ENCODE data around the gene RALGAPA1. TPM values are rescaled to one million over a fixed set of nuclear protein-coding genes. Genes with fewer than 3 reads are reported as not detected.
A peak's percentile ranks its signal among the peaks of the same experiment; 100 is the strongest.

Gene RALGAPA1
- total and polyA plus RNA-seq, 7 donors, result 10.2 to 89.9 (median 58.6) TPM

- H3K27me3 ChIP-seq, result no peaks in the 10 kb centered on the region
- intact Hi-C loops (cut with DNase I), result no loop called here
- peaks cover 0 to 3% (median 0%) of the 10 kb centered on the region in 4 donors for H3K9me3 ChIP-seq
- no peak overlapping the region for H3K27ac ChIP-seq
- no peak overlapping the region for H3K4me3 ChIP-seq
- TF ChIP-seq POLR2A (IDR thresholded peaks at IDR 0.05) (no peak), CTCF (IDR thresholded peaks at IDR 0.05) (no peak), POLR2AphosphoS5 (IDR thresholded peaks at IDR 0.05) (no peak), EP300 (IDR thresholded peaks at IDR 0.05) (no peak)
- peaks cover 6 to 79% (median 15%) of the 10 kb centered on the region in 4 donors for H3K36me3 ChIP-seq
- no peak for DNase-seq
- H3K4me1 ChIP-seq, result no peaks in the 10 kb centered on the region
- WGBS, 2 donors, result 74 to 85% methylated on average over 5 of the region's 5 CpGs
These were observed 26.3 kb upstream of the RALGAPA1 start for GRCh38 chr14:35835208-35835982.

GRCh38 chr14:35829449-35829848 lies 20.4 kb upstream of the RALGAPA1 start:
- TF ChIP-seq POLR2AphosphoS5 (IDR thresholded peaks at IDR 0.05), result no peak
- no peak for TF ChIP-seq EP300 (IDR thresholded peaks at IDR 0.05)
- TF ChIP-seq CTCF (IDR thresholded peaks at IDR 0.05), result no peak
- no peak for TF ChIP-seq POLR2A (IDR thresholded peaks at IDR 0.05)
- Histone ChIP-seq H3K4me1 (peaks cover 0 to 13% (median 8%) of the 10 kb centered on the region in 4 donors), H3K9me3 (no peaks in the 10 kb centered on the region), H3K27ac (no peak overlapping the region), H3K4me3 (no peak overlapping the region), H3K36me3 (peaks cover 0 to 27% (median 4%) of the 10 kb centered on the region in 4 donors), H3K27me3 (no peaks in the 10 kb centered on the region)
- intact Hi-C loops (cut with DNase I), result loop anchor here (10.0 kb wide), 2 partner anchors 425 to 785 kb away; partner anchors contain the start of genes FAM177A1 and NFKBIA
- WGBS, 2 donors, result 76 to 89% methylated on average over 1 of the region's 1 CpG
- no peak for DNase-seq

- Histone ChIP-seq H3K27ac (no peak overlapping the region), H3K4me1 (peaks cover 0 to 13% (median 8%) of the 10 kb centered on the region in 4 donors), H3K4me3 (no peak overlapping the region), H3K27me3 (no peaks in the 10 kb centered on the region), H3K9me3 (no peaks in the 10 kb centered on the region), H3K36me3 (peaks cover 0 to 12% (median 4%) of the 10 kb centered on the region in 4 donors)
- 91 to 94% methylated on average over 11 of the region's 11 CpGs for WGBS, 2 donors
- no peak for DNase-seq
- TF ChIP-seq CTCF (IDR thresholded peaks at IDR 0.05), result no peak
- no peak for TF ChIP-seq POLR2AphosphoS5 (IDR thresholded peaks at IDR 0.05)
- TF ChIP-seq EP300 (IDR thresholded peaks at IDR 0.05), result no peak
- no peak for TF ChIP-seq POLR2A (IDR thresholded peaks at IDR 0.05)
- intact Hi-C loops (cut with DNase I), result loop anchor here (2.0 to 10.0 kb wide), 3 partner anchors 17 to 783 kb away; partner anchors contain the start of genes FAM177A1 and NFKBIA
These were observed 18.8 kb upstream of the RALGAPA1 start for GRCh38 chr14:35827678-35828472.

- DNase-seq, result no peak
- H3K36me3 ChIP-seq, result peaks cover 0 to 7% (median 3%) of the 10 kb centered on the region in 4 donors
- peak overlapping the region; percentile 95 to 99 (median 98) for H3K27ac ChIP-seq
- H3K4me3 ChIP-seq, result peak overlapping the region; percentile 65 to 94 (median 88)
- TF ChIP-seq EP300 (IDR thresholded peaks at IDR 0.05) (no peak), CTCF (IDR thresholded peaks at IDR 0.05) (peak in 1 of 4 experiments; percentile 14)
- WGBS, 2 donors, result 3 to 4% methylated on average over 11 of the region's 11 CpGs
- H3K4me1 ChIP-seq, result peaks cover 0 to 13% (median 8%) of the 10 kb centered on the region in 4 donors
- intact Hi-C loops (cut with DNase I), result loop anchor here (2.0 to 10.0 kb wide), 3 partner anchors 16 to 782 kb away; partner anchors contain the start of genes FAM177A1 and NFKBIA
- H3K9me3 ChIP-seq, result no peaks in the 10 kb centered on the region
- H3K27me3 ChIP-seq, result no peaks in the 10 kb centered on the region
These were observed 17.9 kb upstream of the RALGAPA1 start for GRCh38 chr14:35826952-35827416.

Measured in sigmoid colon (tissue), 7 donors.